IPS-NIHi11 (cell line): ENCODE measurements around the gene CDH26.
"Not testable (repeated sequence)": the region's sequence is repeated elsewhere in the genome, so short reads cannot be mapped to it uniquely, and the experiment has no call there.

Experiments
- DNase-seq: peaks from one replicate; pipeline ENCODE4 v3.0.0; 2012; ENCODE audit warnings: mixed read lengths, low spot score

The CDH26 gene

DNA sequence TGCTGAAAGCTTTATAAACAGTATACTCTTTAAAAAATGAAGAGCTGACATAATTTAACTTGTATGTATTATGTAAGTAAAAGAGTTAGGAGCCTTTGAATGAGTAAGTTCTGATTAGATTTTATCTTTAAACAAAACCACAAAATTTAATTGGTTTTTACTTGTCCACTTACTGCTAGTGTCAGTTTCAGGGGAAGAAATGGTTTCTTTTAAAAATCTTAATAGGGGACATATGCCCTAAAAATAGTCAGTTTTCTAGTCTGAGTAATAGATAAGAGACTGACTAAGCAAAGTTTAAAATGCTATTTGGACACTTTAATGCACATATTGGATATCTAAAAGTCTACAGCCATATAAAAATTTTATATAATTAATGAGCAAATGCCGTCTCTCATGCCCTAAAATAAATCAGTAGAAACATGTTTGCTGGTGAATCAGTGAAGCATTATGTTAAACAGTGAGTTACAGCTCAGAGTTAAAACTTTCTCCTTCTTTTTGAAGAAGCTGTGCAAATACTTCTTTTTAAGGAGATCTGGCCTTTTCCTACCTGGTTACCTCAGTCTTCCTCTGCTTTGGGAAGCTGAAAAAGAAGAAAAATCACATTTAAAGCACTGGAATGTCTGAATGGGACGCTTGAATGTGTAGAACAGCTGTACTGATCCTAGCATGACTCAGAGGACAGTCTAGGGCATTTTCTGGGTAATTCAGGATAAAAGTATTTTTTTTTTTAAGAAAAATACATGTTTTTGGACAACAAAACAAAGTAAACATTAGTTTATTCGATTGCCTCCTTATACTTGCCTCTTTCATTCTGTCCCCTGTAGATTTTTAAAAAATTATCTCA, 55.3 kb downstream of the CDH26 start:
- DNase-seq = no peak

DNA sequence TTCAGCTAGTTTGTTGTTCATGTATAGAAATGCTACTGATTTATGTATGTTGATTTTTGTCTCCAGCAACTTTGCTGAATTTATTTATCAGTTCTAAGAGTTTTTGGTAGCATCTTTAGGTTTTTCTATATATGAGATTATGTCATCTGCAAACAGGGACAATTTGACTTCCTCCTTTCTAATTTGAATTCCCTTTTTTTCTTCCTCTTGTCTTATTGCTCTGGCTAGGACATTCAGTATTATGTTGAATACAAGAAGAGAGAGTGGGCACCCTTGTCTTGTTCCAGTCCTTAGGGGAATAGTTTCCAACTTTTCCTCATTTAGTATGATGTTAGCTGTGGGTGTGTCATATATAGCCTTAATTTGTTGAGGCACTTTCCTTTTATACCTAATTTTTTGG, 58.2 kb downstream of the CDH26 start:
- no peak for DNase-seq

GRCh38 chr20:60020251-60020650, 62.0 kb downstream of the CDH26 start:
- DNase-seq = no peak

DNA sequence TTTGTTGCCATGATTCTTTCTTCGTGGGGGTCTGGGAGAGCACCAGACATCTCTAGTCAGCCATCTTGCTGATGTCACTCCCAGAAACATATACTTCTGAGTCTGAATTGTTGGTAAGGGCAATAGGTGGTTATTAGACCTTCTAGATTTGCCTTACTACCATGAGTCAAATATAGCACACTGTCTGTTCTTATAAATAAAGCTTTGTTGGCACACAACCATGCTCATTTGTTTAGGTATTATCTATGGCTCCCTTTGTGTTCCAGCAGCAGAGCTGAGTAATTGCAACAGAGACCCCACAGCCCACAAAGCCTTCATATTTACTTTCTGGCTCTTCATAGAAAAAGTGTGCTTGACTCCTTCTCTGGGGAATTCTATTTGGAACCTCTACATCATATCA, 62.9 kb downstream of the CDH26 start:
- no peak for DNase-seq

DNA sequence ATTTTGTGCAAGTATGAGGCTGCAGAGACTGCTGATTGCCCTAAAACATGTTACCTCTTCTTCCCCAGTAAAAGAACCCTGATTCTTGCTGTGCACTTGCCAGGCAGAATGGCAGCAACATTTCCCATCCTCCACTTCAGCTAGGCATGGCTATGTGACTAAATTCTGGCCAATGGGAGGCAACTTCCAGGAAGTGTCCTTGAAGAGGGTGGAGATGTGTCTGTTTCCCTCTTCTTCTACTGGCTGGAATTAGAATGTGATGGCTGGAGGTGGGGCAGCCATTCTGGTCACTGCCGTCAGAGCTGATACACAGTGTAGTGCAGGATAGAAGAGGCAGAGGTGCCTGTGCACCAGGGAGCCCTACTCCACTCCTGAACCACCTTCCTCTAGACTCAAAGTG, 64.6 kb downstream of the CDH26 start:
- no peak for DNase-seq

DNA sequence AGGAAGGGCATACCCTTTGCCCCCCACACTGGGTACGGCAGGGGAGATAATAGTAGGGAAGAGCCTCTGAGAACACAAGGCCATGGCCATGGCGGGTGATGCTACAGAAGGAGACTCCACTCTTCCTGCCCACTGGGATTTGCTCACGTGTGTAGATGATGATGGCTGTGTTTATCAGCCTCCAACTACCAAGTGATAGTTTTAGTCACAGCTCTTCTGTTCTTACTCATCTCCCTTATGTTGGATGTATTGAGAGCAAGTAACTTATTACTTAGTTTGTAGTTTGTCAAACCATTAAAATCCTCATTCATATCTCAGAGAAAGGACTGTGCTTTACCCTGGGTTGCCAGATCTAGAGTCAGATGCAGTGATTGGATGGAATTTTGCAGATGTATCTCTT, 66.0 kb downstream of the CDH26 start:
- DNase-seq = no peak

GRCh38 chr20:60024801-60025200, 66.6 kb downstream of the CDH26 start:
- DNase-seq = peak; percentile 59

GRCh38 chr20:60026010-60026409, 67.8 kb downstream of the CDH26 start:
- no peak for DNase-seq

- no peak for DNase-seq
Measured at GRCh38 chr20:60030471-60030870, 72.2 kb downstream of the CDH26 start.

GRCh38 chr20:60031107-60031506, 72.9 kb downstream of the CDH26 start:
- no peak for DNase-seq

GRCh38 chr20:60034231-60035110, 76.2 kb downstream of the CDH26 start:
- DNase-seq = no peak

- DNase-seq = no peak
Measured at GRCh38 chr20:60035486-60035885, 77.3 kb downstream of the CDH26 start.

- no peak for DNase-seq
Measured at GRCh38 chr20:60036346-60036745, 78.1 kb downstream of the CDH26 start.

- peak; percentile 33 for DNase-seq
Measured at GRCh38 chr20:60036746-60037499, 78.7 kb downstream of the CDH26 start.

DNA sequence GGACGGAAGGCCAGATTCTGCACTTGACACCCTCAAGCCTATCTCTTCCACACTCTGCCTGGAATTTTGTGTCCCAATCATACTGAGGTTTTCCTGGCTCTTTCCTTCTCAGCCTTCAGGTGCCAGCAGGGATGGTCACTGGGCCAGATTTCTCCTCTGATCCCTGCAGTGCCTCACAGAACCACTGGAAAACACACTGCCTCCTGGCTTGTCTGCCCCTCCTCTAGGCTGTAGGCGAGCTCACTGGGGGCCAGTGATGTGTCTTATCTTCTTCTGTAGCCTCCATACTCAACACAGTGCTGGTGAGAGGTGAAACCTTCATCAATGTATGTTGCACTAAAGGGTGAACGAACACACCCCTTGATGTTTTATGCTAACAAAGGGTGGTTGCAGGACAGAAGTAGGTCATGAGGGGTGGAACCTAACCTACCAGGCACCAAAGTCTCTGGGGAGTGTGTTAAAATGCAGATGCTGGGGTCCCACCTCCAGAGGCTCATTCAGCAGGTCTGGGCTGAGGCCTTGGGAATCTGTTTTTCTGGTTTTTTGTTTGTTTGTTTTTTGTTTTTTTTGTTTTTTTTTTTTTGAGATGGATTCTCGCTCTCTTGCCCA, 80.3 kb downstream of the CDH26 start:
- no peak for DNase-seq

DNA sequence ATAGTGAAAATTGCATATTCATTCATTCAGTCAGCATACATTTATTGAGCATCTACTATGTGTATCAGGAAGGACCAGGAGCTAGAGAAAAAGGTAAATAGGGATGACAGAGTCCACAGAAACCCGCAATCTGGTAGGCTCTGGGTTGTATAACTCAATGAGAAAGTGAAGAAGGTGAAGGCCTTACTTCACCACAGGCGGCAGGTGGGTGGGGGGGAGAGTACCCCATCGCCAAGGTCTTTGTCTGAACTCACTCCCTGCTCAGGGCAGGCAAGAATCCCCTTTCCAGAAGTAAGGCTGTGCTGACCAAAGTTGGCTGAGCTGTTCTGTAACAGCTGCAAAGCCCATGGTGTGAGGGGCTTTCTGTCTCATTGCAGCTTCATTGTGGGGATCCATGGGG, 81.3 kb downstream of the CDH26 start:
- DNase-seq = no peak

GRCh38 chr20:60040471-60041162, 82.4 kb downstream of the CDH26 start:
- no peak for DNase-seq

GRCh38 chr20:60041436-60042165, 83.4 kb downstream of the CDH26 start:
- DNase-seq = not testable (repeated sequence)

DNA sequence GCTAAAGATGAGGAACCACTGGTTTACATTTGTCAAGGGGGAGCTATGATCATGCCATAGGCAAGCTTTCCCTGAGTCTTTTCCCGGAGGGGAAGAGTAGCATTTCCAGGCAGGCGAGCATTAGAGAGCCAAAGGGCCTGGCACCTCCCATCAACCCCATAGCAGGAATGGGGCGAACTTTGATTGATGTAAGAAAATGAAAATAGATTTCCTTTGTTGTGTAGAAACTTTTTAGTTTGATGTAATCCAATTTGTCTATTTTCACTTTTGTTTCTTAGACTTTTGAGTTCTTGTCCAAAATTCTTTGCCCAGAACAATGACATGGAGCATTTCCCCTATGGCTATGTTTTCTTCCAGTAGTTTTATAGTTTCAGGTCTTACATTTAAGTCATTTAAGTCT, 85.2 kb downstream of the CDH26 start:
- no peak for DNase-seq

GRCh38 chr20:60046011-60046413, 87.8 kb downstream of the CDH26 start:
- no peak for DNase-seq

GRCh38 chr20:60046436-60046835, 88.2 kb downstream of the CDH26 start:
- no peak for DNase-seq
